ENCODE data around the gene VTN. TPM values are rescaled to one million over a fixed set of nuclear protein-coding genes. Genes with fewer than 3 reads are reported as not detected.

Gene VTN
- polyA plus RNA-seq, 2 of the 4 experiments (the other 2 are of a cell fraction): 10.2 to 25.5 TPM

DNA sequence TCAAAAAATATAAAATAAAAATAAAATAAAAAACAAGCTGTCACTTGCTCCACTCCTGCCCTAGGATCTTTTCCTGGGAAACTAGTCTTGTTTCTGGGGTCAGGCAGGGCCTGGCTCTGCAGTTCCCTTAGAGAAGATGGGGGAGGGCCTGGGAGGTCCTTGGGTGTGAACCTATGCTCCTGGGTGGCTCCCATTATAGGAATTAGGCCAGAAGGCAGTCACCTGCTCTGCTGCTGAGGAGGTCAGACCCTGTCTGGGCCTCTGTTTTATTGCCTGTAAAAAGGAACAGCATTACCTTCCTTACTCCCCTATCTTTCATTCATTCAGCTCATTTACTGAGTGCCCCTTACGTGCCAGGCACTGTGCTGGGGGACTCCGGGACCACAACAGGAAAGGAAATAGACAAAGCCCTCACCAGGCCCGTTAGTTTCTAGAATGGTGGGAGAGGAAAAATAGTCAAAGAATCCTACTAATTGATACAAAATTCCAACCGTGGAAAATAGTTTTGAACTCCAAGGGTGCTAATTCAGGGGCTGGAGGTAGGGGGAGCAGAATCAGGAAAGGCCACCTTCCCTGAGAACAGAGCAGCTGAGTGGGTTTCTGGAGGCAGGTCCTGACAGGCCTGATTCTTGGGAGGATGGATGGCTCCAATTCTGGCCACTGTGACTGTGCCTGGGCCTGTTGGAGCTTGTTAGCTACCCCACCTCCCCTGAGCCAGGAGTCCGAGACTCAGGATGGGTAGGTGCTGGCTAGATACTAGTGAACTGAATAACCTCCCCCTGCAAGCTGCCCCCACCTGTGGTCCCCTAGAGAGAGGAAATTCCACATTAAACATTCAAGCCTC lies 37.2 kb upstream of the VTN start:
- 87% methylated on average over 5 of the region's 5 CpGs for WGBS (ENCODE audit: missing lambda C conversion rate)

DNA sequence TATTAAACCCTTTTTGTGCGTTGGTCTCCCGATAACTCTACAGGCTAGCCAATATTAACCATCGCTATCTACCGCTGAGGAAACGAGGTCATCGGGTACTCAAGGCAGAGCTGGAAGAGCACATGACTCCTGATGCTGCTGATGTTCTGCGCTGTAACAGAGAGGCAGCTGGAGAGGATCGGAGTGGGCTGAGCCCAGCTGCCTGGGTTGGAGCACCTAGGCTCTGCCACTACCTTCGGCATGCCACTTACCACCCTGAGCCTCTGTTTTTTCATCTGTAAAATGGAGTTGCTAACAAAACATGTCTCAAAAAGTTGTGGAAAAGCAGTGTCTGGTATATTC lies 36.3 kb upstream of the VTN start:
- ChIA-PET CTCF (interaction anchor here (1.1 to 5.6 kb wide), 3 partner anchors 11 to 140 kb away, joined by 3 to 53 read pairs (median 4); no protein-coding TSS in a partner anchor), POLR2A (interaction anchor here (1.0 to 1.4 kb wide), 2 partner anchors 10 to 71 kb away, joined by 3 to 5 read pairs; partner anchors contain the start of gene TNFAIP1)
- TF ChIP-seq KDM1A (IDR thresholded peaks at IDR 0.05; ENCODE audit: low read depth): peak; percentile 54; the same call in 1 of the 2 replicates
- no peak for TF ChIP-seq CEBPB (IDR thresholded peaks at IDR 0.05)
- H3K4me2 ChIP-seq: peak overlapping the region; percentile 88
- H3K27ac ChIP-seq: peak overlapping the region; percentile 89 to 96
- H3K4me3 ChIP-seq: peak overlapping the region; percentile 80
- H3K4me1 ChIP-seq: peaks cover 15% of the 10 kb centered on the region
- no peak for FAIRE-seq
- peak; percentile 16 to 25; a peak in 4 of 6 replicates for ATAC-seq
- H3K9me3 ChIP-seq: no peaks in the 10 kb centered on the region
- DNase-seq (ENCODE audit: low read depth in 1 of 2, low spot score in 1 of 2): no peak
- 44% methylated on average over 9 of the region's 9 CpGs for WGBS (ENCODE audit: missing lambda C conversion rate)

More for the DNA sequence above, 37.2 kb upstream of the VTN start:
- H3K4me2 ChIP-seq: no peak overlapping the region
- DNase-seq (ENCODE audit: low read depth in 1 of 2, low spot score in 1 of 2) (no peak), ATAC-seq (no peak), FAIRE-seq (no peak)
- H3K4me1 ChIP-seq: peaks cover 15% of the 10 kb centered on the region
- TF ChIP-seq KDM5A (IDR thresholded peaks at IDR 0.05): no peak
- ChIA-PET CTCF (interaction anchor here (0.6 to 5.6 kb wide), 5 partner anchors 8 to 139 kb away, joined by 3 to 53 read pairs (median 3); partner anchors contain the start of genes SARM1 and VTN), POLR2A (interaction anchor here (0.6 to 1.0 kb wide), 2 partner anchors 9 to 15 kb away, joined by 3 to 5 read pairs; no protein-coding TSS in a partner anchor)
- H3K4me3 ChIP-seq: no peak overlapping the region
- H3K9me3 ChIP-seq: no peaks in the 10 kb centered on the region
- H3K27ac ChIP-seq: no peak overlapping the region

DNA sequence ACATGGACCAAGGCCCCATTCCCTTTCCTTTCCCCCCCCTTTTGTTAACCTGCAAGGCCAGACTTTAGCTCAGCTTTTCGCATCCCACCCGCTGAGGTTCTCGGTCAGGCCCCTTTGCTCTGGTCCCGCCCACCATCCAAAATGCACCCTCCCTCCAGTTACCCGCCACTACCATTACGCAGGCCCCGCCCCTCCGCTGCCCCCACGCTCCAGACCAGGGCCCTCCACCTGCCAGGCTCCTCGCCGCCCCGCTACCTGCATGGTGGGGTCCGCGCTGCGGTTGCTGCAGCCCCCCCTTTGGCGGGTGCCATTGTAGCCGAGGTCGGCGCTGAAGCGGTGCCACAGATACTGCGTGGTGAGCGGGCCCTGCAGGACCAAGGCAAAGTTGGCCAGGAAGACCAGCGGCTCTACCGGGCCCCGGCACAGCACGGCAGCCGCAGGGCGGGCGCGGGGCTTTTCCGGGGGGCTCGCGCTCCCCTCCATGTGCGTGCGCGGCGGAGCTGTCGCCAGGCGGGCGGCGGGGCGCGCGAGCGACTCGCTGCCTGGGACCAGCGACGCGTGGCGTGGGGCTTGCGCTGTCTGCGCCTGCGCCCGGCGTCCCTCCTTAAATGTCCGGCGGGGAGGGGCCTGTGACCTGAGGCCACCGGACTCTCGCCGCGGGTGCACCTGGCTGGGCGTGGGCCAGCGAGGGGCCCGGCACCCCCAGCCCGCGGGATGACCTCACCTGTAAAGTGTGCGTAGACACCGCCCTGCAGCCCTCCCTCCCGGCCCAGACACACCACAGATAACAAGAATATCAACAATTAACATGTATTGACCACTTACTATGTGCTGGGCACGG lies 35.7 kb upstream of the VTN start, which contains the start of gene SLC46A1:
Gene SLC46A1, minus strand, starts transcription at position 581 of the 841 bp plus-strand sequence. Its CDS starts 98 bp downstream, at position 483.
- Histone ChIP-seq H3K4me2 (peak within 1 kb of the TSS; percentile 88), H3K4me1 (peaks cover 15% of the 10 kb centered on the region), H3K4me3 (peak within 1 kb of the TSS; percentile 80), H3K27ac (peak within 1 kb of the TSS; percentile 89 to 96), H3K9me3 (no peaks in the 10 kb centered on the region)
- FAIRE-seq: no peak
- WGBS (ENCODE audit: missing lambda C conversion rate): 3% methylated on average over 7 of the region's 70 CpGs
- peak; percentile 78 to 91 for ATAC-seq
- CTCF ChIA-PET: interaction anchor here (0.9 to 5.6 kb wide), 6 partner anchors 10 to 61 kb away, joined by 3 to 53 read pairs (median 4); no protein-coding TSS in a partner anchor
- POLR2A ChIA-PET: interaction anchor here (0.9 to 1.4 kb wide), 3 partner anchors 19 to 70 kb away, joined by 3 read pairs; partner anchors contain the start of genes POLDIP2 and TNFAIP1
- peak; percentile 61 to 76 for DNase-seq (ENCODE audit: low read depth in 1 of 2, low spot score in 1 of 2)
- TF ChIP-seq, protein P1, sequence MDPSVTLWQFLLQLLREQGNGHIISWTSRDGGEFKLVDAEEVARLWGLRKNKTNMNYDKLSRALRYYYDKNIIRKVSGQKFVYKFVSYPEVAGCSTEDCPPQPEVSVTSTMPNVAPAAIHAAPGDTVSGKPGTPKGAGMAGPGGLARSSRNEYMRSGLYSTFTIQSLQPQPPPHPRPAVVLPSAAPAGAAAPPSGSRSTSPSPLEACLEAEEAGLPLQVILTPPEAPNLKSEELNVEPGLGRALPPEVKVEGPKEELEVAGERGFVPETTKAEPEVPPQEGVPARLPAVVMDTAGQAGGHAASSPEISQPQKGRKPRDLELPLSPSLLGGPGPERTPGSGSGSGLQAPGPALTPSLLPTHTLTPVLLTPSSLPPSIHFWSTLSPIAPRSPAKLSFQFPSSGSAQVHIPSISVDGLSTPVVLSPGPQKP (IDR thresholded peaks at IDR 0.05; ENCODE audit: low read depth, low read length): no peak
- no peak for TF ChIP-seq RARB (CRISPR knock-in tag; IDR thresholded peaks at IDR 0.05)
- TF ChIP-seq POLR2A (IDR thresholded peaks at IDR 0.05; ENCODE audit: low read length): peak; percentile 86
- TF ChIP-seq PHF8 (IDR thresholded peaks at IDR 0.05; ENCODE audit: borderline replicate concordance, low read depth): peak; percentile 91; the same call in 1 of the 2 replicates
- TF ChIP-seq, protein P2, sequence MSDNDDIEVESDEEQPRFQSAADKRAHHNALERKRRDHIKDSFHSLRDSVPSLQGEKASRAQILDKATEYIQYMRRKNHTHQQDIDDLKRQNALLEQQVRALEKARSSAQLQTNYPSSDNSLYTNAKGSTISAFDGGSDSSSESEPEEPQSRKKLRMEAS (IDR thresholded peaks at IDR 0.05): peak; percentile 86
- peak in 1 of 2 experiments; percentile 80; a peak in 3 of 5 replicates for TF ChIP-seq JUN (IDR thresholded peaks at IDR 0.05)

DNA sequence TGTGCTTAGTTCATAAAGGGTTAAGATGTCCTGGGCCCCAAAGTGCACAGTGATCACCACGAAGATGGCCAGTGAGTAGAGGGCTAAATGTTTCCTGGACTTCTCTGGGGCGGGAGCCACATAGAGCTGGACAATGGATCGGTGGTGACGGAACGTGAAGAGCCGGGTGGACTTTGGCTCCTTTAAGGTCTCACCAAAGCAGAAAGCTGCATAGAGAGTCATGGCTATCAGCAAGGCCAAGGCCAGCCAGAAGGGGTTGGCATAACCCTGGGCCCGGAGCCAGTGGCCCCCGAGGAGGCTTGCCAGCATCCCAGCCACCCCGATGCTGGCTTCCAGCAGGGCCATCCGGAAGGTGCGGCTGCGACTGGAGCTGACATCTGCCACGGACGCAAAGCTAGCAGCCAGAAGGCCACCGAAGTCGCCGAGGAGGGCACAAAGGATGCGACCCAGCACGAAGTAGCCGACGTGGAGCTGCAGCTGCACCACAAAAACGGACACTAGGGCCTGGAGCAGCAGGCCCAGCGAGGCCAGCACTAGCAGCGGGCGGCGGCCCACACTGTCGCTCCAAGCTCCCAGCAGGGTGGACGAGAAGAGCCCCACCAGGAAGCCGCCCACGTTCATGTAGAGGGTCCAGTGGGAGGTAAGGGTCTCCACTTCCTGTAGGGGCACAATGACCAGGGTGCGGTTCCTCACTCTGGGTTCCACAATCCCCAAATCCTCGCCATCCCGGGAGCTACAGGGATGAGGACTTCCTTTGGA lies 34.9 kb upstream of the VTN start:
- H3K27ac ChIP-seq: peak overlapping the region; percentile 89 to 96
- CTCF ChIA-PET: interaction anchor here (0.9 to 5.6 kb wide), 5 partner anchors 10 to 61 kb away, joined by 3 to 53 read pairs (median 4); no protein-coding TSS in a partner anchor
- peak overlapping the region; percentile 88 for H3K4me2 ChIP-seq
- H3K9me3 ChIP-seq: no peaks in the 10 kb centered on the region
- FAIRE-seq: no peak
- no peak for DNase-seq (ENCODE audit: low read depth in 1 of 2, low spot score in 1 of 2)
- WGBS (ENCODE audit: missing lambda C conversion rate): 86% methylated on average over 30 of the region's 33 CpGs
- peaks cover 15% of the 10 kb centered on the region for H3K4me1 ChIP-seq
- ATAC-seq: peak in 1 of 2 experiments; percentile 7; a peak in 3 of 6 replicates
- POLR2A ChIA-PET: interaction anchor here (0.9 to 1.4 kb wide), 4 partner anchors 18 to 70 kb away, joined by 3 read pairs; partner anchors contain the start of genes IFT20, POLDIP2 and TNFAIP1
- peak overlapping the region; percentile 80 for H3K4me3 ChIP-seq
- TF ChIP-seq MAFK (IDR thresholded peaks at IDR 0.05; ENCODE audit: partially characterized antibody): no peak
- no peak for TF ChIP-seq HOXB13 (CRISPR knock-in tag; IDR thresholded peaks at IDR 0.05; ENCODE audit: low read depth)
- no peak for TF ChIP-seq RARB (CRISPR knock-in tag; IDR thresholded peaks at IDR 0.05)
- TF ChIP-seq, protein P3, sequence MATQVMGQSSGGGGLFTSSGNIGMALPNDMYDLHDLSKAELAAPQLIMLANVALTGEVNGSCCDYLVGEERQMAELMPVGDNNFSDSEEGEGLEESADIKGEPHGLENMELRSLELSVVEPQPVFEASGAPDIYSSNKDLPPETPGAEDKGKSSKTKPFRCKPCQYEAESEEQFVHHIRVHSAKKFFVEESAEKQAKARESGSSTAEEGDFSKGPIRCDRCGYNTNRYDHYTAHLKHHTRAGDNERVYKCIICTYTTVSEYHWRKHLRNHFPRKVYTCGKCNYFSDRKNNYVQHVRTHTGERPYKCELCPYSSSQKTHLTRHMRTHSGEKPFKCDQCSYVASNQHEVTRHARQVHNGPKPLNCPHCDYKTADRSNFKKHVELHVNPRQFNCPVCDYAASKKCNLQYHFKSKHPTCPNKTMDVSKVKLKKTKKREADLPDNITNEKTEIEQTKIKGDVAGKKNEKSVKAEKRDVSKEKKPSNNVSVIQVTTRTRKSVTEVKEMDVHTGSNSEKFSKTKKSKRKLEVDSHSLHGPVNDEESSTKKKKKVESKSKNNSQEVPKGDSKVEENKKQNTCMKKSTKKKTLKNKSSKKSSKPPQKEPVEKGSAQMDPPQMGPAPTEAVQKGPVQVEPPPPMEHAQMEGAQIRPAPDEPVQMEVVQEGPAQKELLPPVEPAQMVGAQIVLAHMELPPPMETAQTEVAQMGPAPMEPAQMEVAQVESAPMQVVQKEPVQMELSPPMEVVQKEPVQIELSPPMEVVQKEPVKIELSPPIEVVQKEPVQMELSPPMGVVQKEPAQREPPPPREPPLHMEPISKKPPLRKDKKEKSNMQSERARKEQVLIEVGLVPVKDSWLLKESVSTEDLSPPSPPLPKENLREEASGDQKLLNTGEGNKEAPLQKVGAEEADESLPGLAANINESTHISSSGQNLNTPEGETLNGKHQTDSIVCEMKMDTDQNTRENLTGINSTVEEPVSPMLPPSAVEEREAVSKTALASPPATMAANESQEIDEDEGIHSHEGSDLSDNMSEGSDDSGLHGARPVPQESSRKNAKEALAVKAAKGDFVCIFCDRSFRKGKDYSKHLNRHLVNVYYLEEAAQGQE (IDR thresholded peaks at IDR 0.05): no peak
- TF ChIP-seq RCOR1 (IDR thresholded peaks at IDR 0.05; ENCODE audit: low read depth, low read length): no peak
- no peak for TF ChIP-seq POLR2A (IDR thresholded peaks at IDR 0.05; ENCODE audit: low read length)
- TF ChIP-seq SREBF2 (IDR thresholded peaks at IDR 0.05): no peak
- TF ChIP-seq EHMT2 (IDR thresholded peaks at IDR 0.05; ENCODE audit: low read depth): no peak
- no peak for TF ChIP-seq CBX8 (IDR thresholded peaks at IDR 0.05)
- no peak for TF ChIP-seq NFE2L2 (conservative IDR thresholded peaks at IDR 0.05; ENCODE audit: low read length)
- TF ChIP-seq, protein P4, sequence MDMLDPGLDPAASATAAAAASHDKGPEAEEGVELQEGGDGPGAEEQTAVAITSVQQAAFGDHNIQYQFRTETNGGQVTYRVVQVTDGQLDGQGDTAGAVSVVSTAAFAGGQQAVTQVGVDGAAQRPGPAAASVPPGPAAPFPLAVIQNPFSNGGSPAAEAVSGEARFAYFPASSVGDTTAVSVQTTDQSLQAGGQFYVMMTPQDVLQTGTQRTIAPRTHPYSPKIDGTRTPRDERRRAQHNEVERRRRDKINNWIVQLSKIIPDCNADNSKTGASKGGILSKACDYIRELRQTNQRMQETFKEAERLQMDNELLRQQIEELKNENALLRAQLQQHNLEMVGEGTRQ (IDR thresholded peaks at IDR 0.05): no peak

Measured in A549 (cell line).